Loucy (cell line): Measurements from ENCODE around the gene PLCD3.

Experiments used
- EZH2phosphoT487 ChIP-seq: fragments of 200-600 bp; IDR thresholded peaks from 2 replicates; pipeline ENCODE4 v1.6.1; 2018; ENCODE audit warnings: antibody characterized with exemption, mild to moderate bottlenecking, moderate library complexity, borderline replicate concordance
- TF ChIP-seq, protein P1 (sequence below): fragments of 200-600 bp; sonication (generic); conservative IDR thresholded peaks from 2 replicates; pipeline ENCODE4 v1.5.1; 2014; ENCODE audit warnings: mild to moderate bottlenecking, antibody characterized with exemption, low read length

GRCh38 chr17:45060797-45061605, 71.3 kb downstream of the PLCD3 start, which contains the start of gene NMT1:
- TF ChIP-seq, protein P1, sequence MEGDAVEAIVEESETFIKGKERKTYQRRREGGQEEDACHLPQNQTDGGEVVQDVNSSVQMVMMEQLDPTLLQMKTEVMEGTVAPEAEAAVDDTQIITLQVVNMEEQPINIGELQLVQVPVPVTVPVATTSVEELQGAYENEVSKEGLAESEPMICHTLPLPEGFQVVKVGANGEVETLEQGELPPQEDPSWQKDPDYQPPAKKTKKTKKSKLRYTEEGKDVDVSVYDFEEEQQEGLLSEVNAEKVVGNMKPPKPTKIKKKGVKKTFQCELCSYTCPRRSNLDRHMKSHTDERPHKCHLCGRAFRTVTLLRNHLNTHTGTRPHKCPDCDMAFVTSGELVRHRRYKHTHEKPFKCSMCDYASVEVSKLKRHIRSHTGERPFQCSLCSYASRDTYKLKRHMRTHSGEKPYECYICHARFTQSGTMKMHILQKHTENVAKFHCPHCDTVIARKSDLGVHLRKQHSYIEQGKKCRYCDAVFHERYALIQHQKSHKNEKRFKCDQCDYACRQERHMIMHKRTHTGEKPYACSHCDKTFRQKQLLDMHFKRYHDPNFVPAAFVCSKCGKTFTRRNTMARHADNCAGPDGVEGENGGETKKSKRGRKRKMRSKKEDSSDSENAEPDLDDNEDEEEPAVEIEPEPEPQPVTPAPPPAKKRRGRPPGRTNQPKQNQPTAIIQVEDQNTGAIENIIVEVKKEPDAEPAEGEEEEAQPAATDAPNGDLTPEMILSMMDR: no peak
- TF ChIP-seq EZH2phosphoT487: no peak
